Measurements from ENCODE around the gene ZBED4.

Gene ZBED4

GRCh38 chr22:49852898-49853894 is at the start of gene ZBED4:
Gene ZBED4, plus strand, starts transcription at chr22:49853844. Its CDS starts 29,819 bp downstream, at chr22:49883663.
- H3K4me3 ChIP-seq (ENCODE audit: low read depth, low read length): peak within 1 kb of the TSS; percentile 66
- TF ChIP-seq CTCF (IDR thresholded peaks at IDR 0.05; ENCODE audit: low read depth, low read length, missing control alignments): no peak
- peak; percentile 78 for DNase-seq (ENCODE audit: low read depth)

- TF ChIP-seq CTCF (IDR thresholded peaks at IDR 0.05; ENCODE audit: low read depth, low read length, missing control alignments): no peak
- no peak for DNase-seq (ENCODE audit: low read depth)
- H3K4me3 ChIP-seq (ENCODE audit: low read depth, low read length): no peak overlapping the region
Measured at GRCh38 chr22:49807129-49807528, 46.5 kb upstream of the ZBED4 start.

GRCh38 chr22:49807780-49808708 is 45.6 kb upstream of the ZBED4 start:
- TF ChIP-seq CTCF (IDR thresholded peaks at IDR 0.05; ENCODE audit: low read depth, low read length, missing control alignments): no peak
- no peak for DNase-seq (ENCODE audit: low read depth)
- H3K4me3 ChIP-seq (ENCODE audit: low read depth, low read length): no peak overlapping the region

GRCh38 chr22:49810363-49811019 is 43.2 kb upstream of the ZBED4 start:
- TF ChIP-seq CTCF (IDR thresholded peaks at IDR 0.05; ENCODE audit: low read depth, low read length, missing control alignments): no peak
- H3K4me3 ChIP-seq (ENCODE audit: low read depth, low read length): no peak overlapping the region
- no peak for DNase-seq (ENCODE audit: low read depth)

- no peak for DNase-seq (ENCODE audit: low read depth)
- no peak overlapping the region for H3K4me3 ChIP-seq (ENCODE audit: low read depth, low read length)
- TF ChIP-seq CTCF (IDR thresholded peaks at IDR 0.05; ENCODE audit: low read depth, low read length, missing control alignments): no peak
Measured at GRCh38 chr22:49811020-49811791, 42.4 kb upstream of the ZBED4 start.

GRCh38 chr22:49812838-49813237 is 40.8 kb upstream of the ZBED4 start:
- no peak overlapping the region for H3K4me3 ChIP-seq (ENCODE audit: low read depth, low read length)
- DNase-seq (ENCODE audit: low read depth): no peak
- no peak for TF ChIP-seq CTCF (IDR thresholded peaks at IDR 0.05; ENCODE audit: low read depth, low read length, missing control alignments)
